Anterior cingulate cortex (tissue), 58 donors: ENCODE data around the gene ETV4.

Source experiments
- DNase-seq, 58 donors: peaks; one replicate each; lab custom pipeline; 2025; lab: John Stamatoyannopoulos, UW

ETV4 gene

GRCh38 chr17:43573579-43574321 is 27.6 kb upstream of the ETV4 start:
- DNase-seq = no peak

GRCh38 chr17:43572368-43572980 is 26.3 kb upstream of the ETV4 start:
- no peak for DNase-seq

- DNase-seq = peak in 14 of 58 donors; percentile 2 to 68 (median 12)
Observed at GRCh38 chr17:43570518-43570928, 24.4 kb upstream of the ETV4 start.

- no peak for DNase-seq
Observed at GRCh38 chr17:43568506-43569082, 22.5 kb upstream of the ETV4 start.

- no peak for DNase-seq
Observed at GRCh38 chr17:43563600-43564594, 17.8 kb upstream of the ETV4 start.

GRCh38 chr17:43562679-43563599 is 16.8 kb upstream of the ETV4 start:
- DNase-seq = no peak

GRCh38 chr17:43560461-43561427 is 14.6 kb upstream of the ETV4 start:
- no peak for DNase-seq

- no peak for DNase-seq
Observed at GRCh38 chr17:43559161-43559816, 13.1 kb upstream of the ETV4 start.

- no peak for DNase-seq
Observed at GRCh38 chr17:43558805-43559160, 12.6 kb upstream of the ETV4 start.

GRCh38 chr17:43556292-43556691 is 10.2 kb upstream of the ETV4 start:
- no peak for DNase-seq

GRCh38 chr17:43554857-43555256 is 8.7 kb upstream of the ETV4 start:
- DNase-seq = no peak

- no peak for DNase-seq
Observed at GRCh38 chr17:43553573-43553972, 7.4 kb upstream of the ETV4 start.

- no peak for DNase-seq
Observed at GRCh38 chr17:43552229-43552837, 6.2 kb upstream of the ETV4 start.

GRCh38 chr17:43550754-43551153 is 4.6 kb upstream of the ETV4 start:
- DNase-seq = no peak

- DNase-seq = no peak
Observed at GRCh38 chr17:43549496-43549895, 3.4 kb upstream of the ETV4 start.

GRCh38 chr17:43548689-43549379 is 2.7 kb upstream of the ETV4 start:
- no peak for DNase-seq
